WTC11 (cell line): Measurements from ENCODE around the gene ADM5. TPM values are rescaled to one million over a fixed set of nuclear protein-coding genes. Genes with fewer than 3 reads are reported as not detected.
A peak's percentile ranks its signal among the peaks of the same experiment; 100 is the strongest.

Experiments
- ATAC-seq: fragments of 200-7000 bp; cut with Tn5 transposase; 2 replicates; pipeline ENCODE4 v1.10.0; 2021; ENCODE audit warnings: mild to moderate bottlenecking, moderate library complexity
- CTCF ChIA-PET: fragments of 300-600 bp; sonication (Branson Sonifier 250); formaldehyde crosslinking; loops from one replicate; lab custom pipeline; 2021; ENCODE audit warnings: antibody characterized with exemption; lab: Charles Lee
- POLR2A ChIA-PET: fragments of 350-600 bp; sonication (Branson Sonifier 250); formaldehyde crosslinking; loops from one replicate; lab custom pipeline; 2021; ENCODE audit warnings: antibody characterized with exemption; lab: Charles Lee
- DNase-seq: peaks from one replicate; pipeline ENCODE4 v3.0.0; 2021; ENCODE audit warnings: low spot score
- H3K27ac Mint-ChIP-seq: 2 replicates; pipeline ENCODE4 v1.8.0; 2021; ENCODE audit warnings: mixed read lengths
- H3K27me3 Mint-ChIP-seq: 2 replicates; pipeline ENCODE4 v1.8.0; 2021; ENCODE audit warnings: low read depth, mild to moderate bottlenecking, moderate library complexity, mixed read lengths
- H3K36me3 Mint-ChIP-seq: 2 replicates; pipeline ENCODE4 v1.8.0; 2021; ENCODE audit warnings: mixed read lengths
- H3K4me1 Mint-ChIP-seq: 2 replicates; pipeline ENCODE4 v1.8.0; 2022; ENCODE audit warnings: mixed read lengths
- H3K4me3 Mint-ChIP-seq: 2 replicates; pipeline ENCODE4 v1.8.0; 2021; ENCODE audit warnings: mild to moderate bottlenecking, moderate library complexity, mixed read lengths
- H3K9me3 Mint-ChIP-seq: 2 replicates; pipeline ENCODE4 v1.8.0; 2021; ENCODE audit warnings: mixed read lengths
- EMX1 ChIP-seq: fragments of 250-450 bp; sonication (Bioruptor Pico); IDR thresholded peaks from 2 replicates; pipeline ENCODE4 v1.8.0; 2021; ENCODE audit warnings: mild to moderate bottlenecking
- ESRRA ChIP-seq: sonication (generic); formaldehyde crosslinking; IDR thresholded peaks from 2 replicates; pipeline ENCODE4 v1.8.1; 2022; ENCODE audit warnings: mild to moderate bottlenecking, missing genetic modification reagents, borderline replicate concordance
- GABPB1 ChIP-seq: sonication (generic); formaldehyde crosslinking; IDR thresholded peaks from 2 replicates; pipeline ENCODE4 v1.8.1; 2023; ENCODE audit warnings: mild to moderate bottlenecking, missing genetic modification reagents
- HMGA2 ChIP-seq: fragments of 250-450 bp; sonication (Bioruptor Pico); IDR thresholded peaks from 2 replicates; pipeline ENCODE4 v1.4.0; 2021; ENCODE audit warnings: mild to moderate bottlenecking, moderate library complexity
- IRF2 ChIP-seq: sonication (generic); formaldehyde crosslinking; IDR thresholded peaks from 2 replicates; pipeline ENCODE4 v1.8.0; 2022; ENCODE audit warnings: low read depth, missing genetic modification reagents, borderline replicate concordance
- NR2C2 ChIP-seq: sonication (generic); formaldehyde crosslinking; IDR thresholded peaks from 2 replicates; pipeline ENCODE4 v1.8.0; 2022; ENCODE audit warnings: mild to moderate bottlenecking, missing genetic modification reagents
- RORB ChIP-seq: fragments of 250-450 bp; sonication (Bioruptor Pico); IDR thresholded peaks from 2 replicates; pipeline ENCODE4 v1.9.0; 2021; ENCODE audit warnings: mild to moderate bottlenecking
- SMAD3 ChIP-seq: sonication (generic); formaldehyde crosslinking; IDR thresholded peaks from 2 replicates; pipeline ENCODE4 v1.8.0; 2022; ENCODE audit warnings: missing genetic modification reagents, mild to moderate bottlenecking, borderline replicate concordance
- TEAD1 ChIP-seq: sonication (generic); formaldehyde crosslinking; IDR thresholded peaks from 2 replicates; pipeline ENCODE4 v1.8.0; 2022; ENCODE audit warnings: mild to moderate bottlenecking, missing genetic modification reagents
- ZNF232 ChIP-seq: sonication (generic); formaldehyde crosslinking; IDR thresholded peaks from 2 replicates; pipeline ENCODE4 v1.8.0; 2022; ENCODE audit warnings: mild to moderate bottlenecking, missing genetic modification reagents
- ZNF396 ChIP-seq: fragments of 250-450 bp; sonication (Bioruptor Pico); IDR thresholded peaks from 2 replicates; pipeline ENCODE4 v1.8.0; 2021; ENCODE audit warnings: mild to moderate bottlenecking, moderate library complexity, borderline replicate concordance
- total RNA-seq: library from RNA; stranded (reverse); gene quantifications from 3 replicates; pipeline ENCODE4 v1.2.3, GENCODE V29; 2021
- TF ChIP-seq, protein P1 (sequence below): sonication (generic); formaldehyde crosslinking; IDR thresholded peaks from 2 replicates; pipeline ENCODE4 v1.8.1; 2022; ENCODE audit warnings: mild to moderate bottlenecking, moderate library complexity, missing genetic modification reagents
- TF ChIP-seq, protein P2 (sequence below): sonication (generic); formaldehyde crosslinking; IDR thresholded peaks from 2 replicates; pipeline ENCODE4 v1.8.1; 2023; ENCODE audit warnings: mild to moderate bottlenecking, missing genetic modification reagents
- TF ChIP-seq, protein P3 (sequence below): fragments of 250-450 bp; sonication (Bioruptor Pico); conservative IDR thresholded peaks from 2 replicates; pipeline ENCODE4 v1.9.0; 2021; ENCODE audit warnings: mild to moderate bottlenecking
- TF ChIP-seq, protein P4 (sequence below): sonication (generic); formaldehyde crosslinking; IDR thresholded peaks from 2 replicates; pipeline ENCODE4 v1.8.1; 2022; ENCODE audit warnings: low read depth, missing genetic modification reagents, borderline replicate concordance
- TF ChIP-seq, protein P5 (sequence below): fragments of 250-450 bp; sonication (Bioruptor Pico); IDR thresholded peaks from 2 replicates; pipeline ENCODE4 v1.9.0; 2021; ENCODE audit warnings: mild to moderate bottlenecking, borderline replicate concordance

The ADM5 gene
- total RNA-seq, 1 experiment from 2014 or later: 6.7 TPM

DNA sequence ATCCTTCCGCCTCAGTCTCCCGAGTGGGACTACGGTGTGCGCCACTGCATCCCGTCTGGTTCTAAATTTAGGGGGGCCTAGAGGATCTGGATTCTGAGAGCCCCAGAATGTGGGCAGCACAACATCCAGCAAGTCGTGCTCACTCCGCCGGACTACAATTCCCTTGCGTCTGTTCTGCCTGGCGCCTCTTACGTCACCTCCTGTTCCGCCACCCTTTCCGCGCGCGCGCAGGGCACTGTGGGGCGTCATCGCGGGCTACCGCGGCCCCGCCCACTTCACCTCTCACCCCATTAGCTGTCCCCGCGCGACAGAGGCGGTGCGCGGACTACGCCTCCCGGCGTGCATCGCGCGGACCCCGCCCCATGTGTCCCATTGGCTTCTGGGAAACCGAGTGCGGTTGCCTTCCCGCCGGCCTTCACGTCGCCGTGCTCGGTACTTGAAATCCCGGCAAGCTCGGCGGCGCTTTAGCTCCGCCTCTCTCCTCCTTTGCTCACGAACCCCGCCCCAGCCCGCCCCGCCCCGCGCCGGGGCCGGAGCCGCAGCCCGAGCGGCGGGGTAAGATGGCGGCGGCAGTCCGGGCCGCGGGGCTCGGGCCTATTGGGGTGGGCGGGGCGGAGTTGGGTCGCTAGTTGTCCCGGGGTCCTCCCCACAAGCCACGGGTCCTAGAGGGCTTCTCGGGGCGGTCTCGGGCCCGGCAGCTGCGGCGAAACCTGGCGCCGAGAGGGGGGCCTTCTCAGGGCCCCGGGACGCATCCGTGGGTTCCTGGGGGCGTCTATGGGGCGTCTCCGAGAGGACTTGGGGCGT lies 47.5 kb upstream of the ADM5 start, which contains the start of gene SCAF1 (continued):
- TF ChIP-seq, protein P1, sequence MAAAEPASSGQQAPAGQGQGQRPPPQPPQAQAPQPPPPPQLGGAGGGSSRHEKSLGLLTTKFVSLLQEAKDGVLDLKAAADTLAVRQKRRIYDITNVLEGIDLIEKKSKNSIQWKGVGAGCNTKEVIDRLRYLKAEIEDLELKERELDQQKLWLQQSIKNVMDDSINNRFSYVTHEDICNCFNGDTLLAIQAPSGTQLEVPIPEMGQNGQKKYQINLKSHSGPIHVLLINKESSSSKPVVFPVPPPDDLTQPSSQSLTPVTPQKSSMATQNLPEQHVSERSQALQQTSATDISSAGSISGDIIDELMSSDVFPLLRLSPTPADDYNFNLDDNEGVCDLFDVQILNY (CRISPR knock-in tag): peak; percentile 95
- TF ChIP-seq GABPB1 (CRISPR knock-in tag): peak; percentile 81

DNA sequence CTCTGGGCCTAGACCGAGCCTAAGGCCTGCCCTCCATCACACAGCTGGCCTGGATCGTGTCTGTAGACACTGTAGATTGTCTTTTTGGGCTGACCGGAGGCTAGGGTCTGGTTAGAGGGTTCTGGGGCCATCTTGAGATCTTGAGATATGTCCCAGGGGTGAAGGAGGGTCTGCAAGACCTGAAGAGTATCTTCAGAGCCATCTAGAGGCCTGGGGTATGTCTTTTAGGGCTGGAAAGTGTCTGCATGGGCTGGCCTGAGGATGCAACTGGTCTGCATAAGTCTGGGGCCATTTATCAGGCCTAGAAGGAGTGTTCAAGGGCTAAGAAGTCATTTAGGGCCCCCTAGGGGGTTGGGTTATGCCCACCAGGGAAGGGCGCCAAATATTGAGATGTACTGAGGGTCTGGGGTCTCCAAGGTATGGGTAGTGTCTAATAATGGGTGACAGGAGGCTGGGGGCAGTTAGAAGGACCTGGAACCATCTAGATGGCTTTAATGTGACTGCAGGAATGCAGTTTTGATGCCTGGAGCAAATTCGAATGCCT lies 46.8 kb upstream of the ADM5 start:
- H3K4me3 Mint-ChIP-seq: peak overlapping the region; percentile 99
- 0 out of 2 replicates have a peak, but pooled peaks have one; percentile 12 for TF ChIP-seq HMGA2 (CRISPR knock-in tag)
- TF ChIP-seq, protein P2, sequence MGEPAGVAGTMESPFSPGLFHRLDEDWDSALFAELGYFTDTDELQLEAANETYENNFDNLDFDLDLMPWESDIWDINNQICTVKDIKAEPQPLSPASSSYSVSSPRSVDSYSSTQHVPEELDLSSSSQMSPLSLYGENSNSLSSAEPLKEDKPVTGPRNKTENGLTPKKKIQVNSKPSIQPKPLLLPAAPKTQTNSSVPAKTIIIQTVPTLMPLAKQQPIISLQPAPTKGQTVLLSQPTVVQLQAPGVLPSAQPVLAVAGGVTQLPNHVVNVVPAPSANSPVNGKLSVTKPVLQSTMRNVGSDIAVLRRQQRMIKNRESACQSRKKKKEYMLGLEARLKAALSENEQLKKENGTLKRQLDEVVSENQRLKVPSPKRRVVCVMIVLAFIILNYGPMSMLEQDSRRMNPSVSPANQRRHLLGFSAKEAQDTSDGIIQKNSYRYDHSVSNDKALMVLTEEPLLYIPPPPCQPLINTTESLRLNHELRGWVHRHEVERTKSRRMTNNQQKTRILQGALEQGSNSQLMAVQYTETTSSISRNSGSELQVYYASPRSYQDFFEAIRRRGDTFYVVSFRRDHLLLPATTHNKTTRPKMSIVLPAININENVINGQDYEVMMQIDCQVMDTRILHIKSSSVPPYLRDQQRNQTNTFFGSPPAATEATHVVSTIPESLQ (CRISPR knock-in tag): no peak
- H3K27me3 Mint-ChIP-seq: peaks cover 17% of the 10 kb centered on the region
- peaks cover 14% of the 10 kb centered on the region for H3K36me3 Mint-ChIP-seq
- DNase-seq (no peak), ATAC-seq (no peak)
- CTCF ChIA-PET: interaction anchor here (0.6 to 4.7 kb wide), 7 partner anchors 22 to 136 kb away, joined by 3 to 108 read pairs (median 6); partner anchors contain the start of genes BCL2L12, IRF3 and PRMT1
- H3K9me3 Mint-ChIP-seq: no peaks in the 10 kb centered on the region
- POLR2A ChIA-PET: interaction anchor here (1.0 to 1.6 kb wide), 7 partner anchors 15 to 57 kb away, joined by 3 to 11 read pairs (median 3); partner anchors contain the start of gene PRMT1
- peak overlapping the region; percentile 97 for H3K27ac Mint-ChIP-seq
- peaks cover 50% of the 10 kb centered on the region for H3K4me1 Mint-ChIP-seq

DNA sequence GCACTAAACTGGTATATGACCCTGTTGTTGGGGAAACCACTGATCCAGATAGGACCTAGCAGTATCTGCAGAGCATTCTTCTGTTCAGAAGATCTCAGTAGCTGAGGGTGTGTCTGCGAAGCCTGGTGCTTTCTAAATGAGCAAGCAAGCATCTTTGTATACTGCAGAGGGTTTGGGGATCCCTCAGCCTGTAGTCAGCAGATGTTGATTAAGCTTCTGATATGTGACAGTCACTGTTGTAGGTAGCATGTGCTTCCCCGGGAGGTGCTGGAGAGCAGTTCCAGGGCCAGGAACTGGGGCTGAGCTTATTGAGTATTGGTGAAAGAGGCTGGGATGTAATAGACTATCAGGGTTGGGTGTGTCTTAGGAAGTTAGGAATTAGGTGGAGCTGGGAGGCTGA lies 45.9 kb upstream of the ADM5 start:
- H3K4me1 Mint-ChIP-seq: peaks cover 43% of the 10 kb centered on the region
- H3K4me3 Mint-ChIP-seq: peak overlapping the region; percentile 99
- ATAC-seq: no peak
- TF ChIP-seq ESRRA (CRISPR knock-in tag) (no peak), ZNF232 (CRISPR knock-in tag) (no peak), EMX1 (CRISPR knock-in tag) (no peak), TEAD1 (CRISPR knock-in tag) (no peak), NR2C2 (CRISPR knock-in tag) (no peak), ZNF396 (CRISPR knock-in tag) (no peak), RORB (no peak), IRF2 (no peak)
- TF ChIP-seq, protein P3, sequence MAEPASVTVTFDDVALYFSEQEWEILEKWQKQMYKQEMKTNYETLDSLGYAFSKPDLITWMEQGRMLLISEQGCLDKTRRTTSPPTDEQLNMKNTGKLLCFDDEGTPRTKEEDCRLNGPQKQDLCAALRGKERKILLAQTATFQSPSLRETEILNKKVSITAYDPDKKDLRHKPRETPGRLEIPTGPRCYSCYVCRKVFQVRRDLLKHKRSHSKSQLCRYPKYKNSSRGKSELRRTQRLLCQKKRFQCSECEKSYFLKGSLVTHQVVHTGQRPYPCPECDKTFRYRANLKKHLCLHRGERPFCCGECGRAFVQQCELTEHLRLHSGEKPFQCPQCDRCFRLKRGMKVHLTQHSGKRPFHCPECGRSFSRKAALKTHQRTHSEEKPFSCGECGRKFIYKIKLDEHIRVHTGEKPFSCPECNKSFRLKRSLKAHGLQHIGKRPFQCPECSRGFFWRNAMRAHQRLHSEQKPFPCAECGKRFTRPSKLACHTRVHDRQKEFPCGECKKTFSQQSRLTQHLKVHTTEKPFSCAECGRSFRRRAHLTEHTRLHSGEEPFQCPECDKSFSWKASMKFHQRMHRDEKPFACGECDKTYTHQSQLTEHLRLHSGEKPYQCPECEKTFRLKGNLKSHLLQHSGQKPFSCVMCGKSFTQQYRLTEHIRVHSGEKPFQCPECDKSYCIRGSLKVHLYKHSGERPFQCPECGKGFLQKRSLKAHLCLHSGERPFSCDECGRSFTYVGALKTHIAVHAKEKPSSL (CRISPR knock-in tag): no peak
- no peaks in the 10 kb centered on the region for H3K9me3 Mint-ChIP-seq
- no peak for DNase-seq
- H3K36me3 Mint-ChIP-seq: peaks cover 14% of the 10 kb centered on the region
- ChIA-PET POLR2A (interaction anchor here (0.5 kb wide), 1 partner anchor 27 kb away, joined by 3 read pairs; no protein-coding TSS in a partner anchor), CTCF (interaction anchor here (0.9 to 4.7 kb wide), 3 partner anchors 13 to 31 kb away, joined by 3 to 108 read pairs (median 11); partner anchors contain the start of genes BCL2L12, IRF3 and PRMT1)
- H3K27ac Mint-ChIP-seq: peak overlapping the region; percentile 97
- peaks cover 13% of the 10 kb centered on the region for H3K27me3 Mint-ChIP-seq

DNA sequence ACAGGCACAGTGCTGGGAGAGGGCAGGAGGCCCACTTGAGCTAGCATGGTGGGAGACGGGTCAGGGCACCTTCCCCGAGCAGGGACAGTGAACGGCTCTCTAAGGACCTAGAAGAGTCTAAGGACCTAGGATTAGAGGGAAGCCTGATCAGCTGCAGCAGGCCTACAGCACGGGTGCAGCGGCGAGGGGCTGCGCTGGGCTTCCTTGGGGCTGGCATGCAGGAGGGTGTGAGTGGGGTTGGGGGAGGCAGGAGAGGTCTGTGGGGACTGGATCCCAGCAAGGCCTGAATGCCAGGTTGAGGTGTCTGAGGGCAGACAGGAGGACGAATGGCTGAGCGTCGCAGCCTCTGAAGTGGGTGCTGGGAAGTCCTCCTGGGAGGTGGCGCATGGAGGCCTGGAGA lies 43.8 kb upstream of the ADM5 start:
- peaks cover 26% of the 10 kb centered on the region for H3K36me3 Mint-ChIP-seq
- no peaks in the 10 kb centered on the region for H3K9me3 Mint-ChIP-seq
- CTCF ChIA-PET: interaction anchor here (0.7 to 1.0 kb wide), 3 partner anchors 19 to 33 kb away, joined by 3 to 4 read pairs (median 3); no protein-coding TSS in a partner anchor
- DNase-seq (no peak), ATAC-seq (no peak)
- peaks cover 31% of the 10 kb centered on the region for H3K4me1 Mint-ChIP-seq
- no peak overlapping the region for H3K4me3 Mint-ChIP-seq
- no peaks in the 10 kb centered on the region for H3K27me3 Mint-ChIP-seq
- POLR2A ChIA-PET: no interaction called here
- H3K27ac Mint-ChIP-seq: peak overlapping the region; percentile 49; the same call in 1 of the 2 replicates
- TF ChIP-seq, protein P4, sequence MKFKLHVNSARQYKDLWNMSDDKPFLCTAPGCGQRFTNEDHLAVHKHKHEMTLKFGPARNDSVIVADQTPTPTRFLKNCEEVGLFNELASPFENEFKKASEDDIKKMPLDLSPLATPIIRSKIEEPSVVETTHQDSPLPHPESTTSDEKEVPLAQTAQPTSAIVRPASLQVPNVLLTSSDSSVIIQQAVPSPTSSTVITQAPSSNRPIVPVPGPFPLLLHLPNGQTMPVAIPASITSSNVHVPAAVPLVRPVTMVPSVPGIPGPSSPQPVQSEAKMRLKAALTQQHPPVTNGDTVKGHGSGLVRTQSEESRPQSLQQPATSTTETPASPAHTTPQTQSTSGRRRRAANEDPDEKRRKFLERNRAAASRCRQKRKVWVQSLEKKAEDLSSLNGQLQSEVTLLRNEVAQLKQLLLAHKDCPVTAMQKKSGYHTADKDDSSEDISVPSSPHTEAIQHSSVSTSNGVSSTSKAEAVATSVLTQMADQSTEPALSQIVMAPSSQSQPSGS: no peak
- TF ChIP-seq, protein P5, sequence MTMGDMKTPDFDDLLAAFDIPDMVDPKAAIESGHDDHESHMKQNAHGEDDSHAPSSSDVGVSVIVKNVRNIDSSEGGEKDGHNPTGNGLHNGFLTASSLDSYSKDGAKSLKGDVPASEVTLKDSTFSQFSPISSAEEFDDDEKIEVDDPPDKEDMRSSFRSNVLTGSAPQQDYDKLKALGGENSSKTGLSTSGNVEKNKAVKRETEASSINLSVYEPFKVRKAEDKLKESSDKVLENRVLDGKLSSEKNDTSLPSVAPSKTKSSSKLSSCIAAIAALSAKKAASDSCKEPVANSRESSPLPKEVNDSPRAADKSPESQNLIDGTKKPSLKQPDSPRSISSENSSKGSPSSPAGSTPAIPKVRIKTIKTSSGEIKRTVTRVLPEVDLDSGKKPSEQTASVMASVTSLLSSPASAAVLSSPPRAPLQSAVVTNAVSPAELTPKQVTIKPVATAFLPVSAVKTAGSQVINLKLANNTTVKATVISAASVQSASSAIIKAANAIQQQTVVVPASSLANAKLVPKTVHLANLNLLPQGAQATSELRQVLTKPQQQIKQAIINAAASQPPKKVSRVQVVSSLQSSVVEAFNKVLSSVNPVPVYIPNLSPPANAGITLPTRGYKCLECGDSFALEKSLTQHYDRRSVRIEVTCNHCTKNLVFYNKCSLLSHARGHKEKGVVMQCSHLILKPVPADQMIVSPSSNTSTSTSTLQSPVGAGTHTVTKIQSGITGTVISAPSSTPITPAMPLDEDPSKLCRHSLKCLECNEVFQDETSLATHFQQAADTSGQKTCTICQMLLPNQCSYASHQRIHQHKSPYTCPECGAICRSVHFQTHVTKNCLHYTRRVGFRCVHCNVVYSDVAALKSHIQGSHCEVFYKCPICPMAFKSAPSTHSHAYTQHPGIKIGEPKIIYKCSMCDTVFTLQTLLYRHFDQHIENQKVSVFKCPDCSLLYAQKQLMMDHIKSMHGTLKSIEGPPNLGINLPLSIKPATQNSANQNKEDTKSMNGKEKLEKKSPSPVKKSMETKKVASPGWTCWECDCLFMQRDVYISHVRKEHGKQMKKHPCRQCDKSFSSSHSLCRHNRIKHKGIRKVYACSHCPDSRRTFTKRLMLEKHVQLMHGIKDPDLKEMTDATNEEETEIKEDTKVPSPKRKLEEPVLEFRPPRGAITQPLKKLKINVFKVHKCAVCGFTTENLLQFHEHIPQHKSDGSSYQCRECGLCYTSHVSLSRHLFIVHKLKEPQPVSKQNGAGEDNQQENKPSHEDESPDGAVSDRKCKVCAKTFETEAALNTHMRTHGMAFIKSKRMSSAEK: no peak
- TF ChIP-seq ESRRA (CRISPR knock-in tag): no peak
- TF ChIP-seq SMAD3: no peak
